SK-N-SH (cell line): Measurements from ENCODE around the gene HRH3. TPM values are rescaled to one million over a fixed set of nuclear protein-coding genes. Genes with fewer than 3 reads are reported as not detected.

Experiments used
- CTCF ChIA-PET: fragments of 300-600, 350-600 bp; formaldehyde crosslinking; extraction: SDS; loops from one replicate; lab custom pipeline; 2021; lab: Yijun Ruan, JAX
- POLR2A ChIA-PET: fragments of 350-600 bp; sonication (Branson Sonifier 250); formaldehyde crosslinking; extraction: SDS; loops from one replicate; lab custom pipeline; 2020; ENCODE audit warnings: antibody characterized with exemption, inconsistent platforms; lab: Yijun Ruan, JAX
- DNase-seq: peaks from one replicate; pipeline ENCODE4 v3.0.0; 2012
- H2AFZ ChIP-seq: fragments of 200-600 bp; sonication (generic); 2 replicates; pipeline ENCODE4 v1.8.1; 2016; ENCODE audit warnings: antibody characterized with exemption, mild to moderate bottlenecking, low read depth
- H3F3A ChIP-seq: fragments of 200-600 bp; sonication (generic); replicated peaks from 2 replicates; pipeline ENCODE3; 2016; ENCODE audit warnings: antibody characterized with exemption, mild to moderate bottlenecking; ENCODE audit not compliant: insufficient read depth
- H3K27ac ChIP-seq, 2 experiments: fragments of 200-500 bp in 1 of 2; fragments of 200-600 bp in 1 of 2; sonication (Bioruptor generic) in 1 of 2; sonication (generic), shearing (Covaris generic) in 1 of 2; 2 replicates each; pipeline versions ENCODE4 v1.5.1 to v1.6.1; 2014 to 2016; ENCODE audit warnings: low read depth in 2 of 2, inconsistent platforms in 1 of 2, low read length in 1 of 2, mild to moderate bottlenecking in 1 of 2, mixed read lengths in 1 of 2
- H3K27me3 ChIP-seq: fragments of 200-600 bp; sonication (generic), shearing (Covaris generic); 2 replicates; pipeline ENCODE4 v1.6.1; 2016; ENCODE audit warnings: mixed run types; ENCODE audit not compliant: insufficient read depth
- H3K36me3 ChIP-seq, 2 experiments: fragments of 200-500 bp in 1 of 2; fragments of 200-600 bp in 1 of 2; sonication (Bioruptor generic) in 1 of 2; sonication (generic) in 1 of 2; replicated peaks in 1 of 2; 2 replicates each; pipeline versions ENCODE3 to v1.5.1; 2014 to 2016; ENCODE audit warnings: low read length in 1 of 2, mild to moderate bottlenecking in 1 of 2; ENCODE audit not compliant: insufficient read depth in 2 of 2, control insufficient read depth in 1 of 2
- H3K4me1 ChIP-seq, 2 experiments: fragments of 200-500 bp in 1 of 2; fragments of 200-600 bp in 1 of 2; sonication (Bioruptor generic) in 1 of 2; sonication (generic), shearing (Covaris generic) in 1 of 2; 2 replicates each; pipeline versions ENCODE4 v1.5.1 to v1.6.1; 2014 to 2016; ENCODE audit warnings: low read depth in 1 of 2, low read length in 1 of 2, mixed run types in 1 of 2; ENCODE audit not compliant: insufficient read depth in 2 of 2, control insufficient read depth in 1 of 2
- H3K4me2 ChIP-seq: fragments of 200-600 bp; sonication (generic), shearing (Covaris generic); 2 replicates; pipeline ENCODE4 v1.6.1; 2017; ENCODE audit warnings: mixed run types
- H3K4me3 ChIP-seq, 2 experiments: fragments of 200-500 bp in 1 of 2; fragments of 200-600 bp in 1 of 2; sonication (Bioruptor generic) in 1 of 2; sonication (generic), shearing (Covaris generic) in 1 of 2; 2 replicates each; pipeline versions ENCODE4 v1.5.1 to v1.8.1; 2014 to 2016; ENCODE audit warnings: low read depth in 2 of 2, inconsistent platforms in 1 of 2, low read length in 1 of 2, mild to moderate bottlenecking in 1 of 2, mixed read lengths in 1 of 2, moderate library complexity in 1 of 2
- H3K79me2 ChIP-seq: fragments of 200-600 bp; sonication (generic); 2 replicates; pipeline ENCODE4 v1.8.1; 2017; ENCODE audit warnings: mild to moderate bottlenecking; ENCODE audit not compliant: insufficient read depth
- H3K9ac ChIP-seq: fragments of 200-600 bp; sonication (generic); 2 replicates; pipeline ENCODE4 v1.6.1; 2017; ENCODE audit warnings: mixed run types
- H3K9me2 ChIP-seq: fragments of 200-600 bp; sonication (generic); 2 replicates; pipeline ENCODE4 v1.6.1; 2017; ENCODE audit warnings: mixed run types
- H3K9me3 ChIP-seq: fragments of 200-600 bp; sonication (generic); 2 replicates; pipeline ENCODE4 v1.6.1; 2017; ENCODE audit warnings: mixed run types, mild to moderate bottlenecking, moderate library complexity
- H4K20me1 ChIP-seq: fragments of 200-600 bp; sonication (generic); 2 replicates; pipeline ENCODE4 v1.6.1; 2017; ENCODE audit warnings: mild to moderate bottlenecking, mixed run types; ENCODE audit not compliant: insufficient read depth
- CHD2 ChIP-seq: fragments of 150-350 bp; IDR thresholded peaks from 2 replicates; pipeline ENCODE4 v1.6.1; 2018; ENCODE audit warnings: low read length; ENCODE audit not compliant: partially characterized antibody
- ELF1 ChIP-seq: IDR thresholded peaks from 2 replicates; pipeline ENCODE4 v1.4.0; 2012
- EP300 ChIP-seq, 2 experiments: IDR thresholded peaks; 2 replicates each; pipeline versions ENCODE4 v1.4.0 to v1.6.1; 2012; ENCODE audit warnings: borderline replicate concordance in 1 of 2, low read depth in 1 of 2, low read length in 1 of 2
- FOXJ3 ChIP-seq: sonication (generic); formaldehyde crosslinking; IDR thresholded peaks from 2 replicates; pipeline ENCODE4 v1.5.1; 2020; ENCODE audit warnings: mild to moderate bottlenecking, missing genetic modification reagents
- GATA2 ChIP-seq: sonication (generic); formaldehyde crosslinking; IDR thresholded peaks from 2 replicates; pipeline ENCODE4 v1.5.0; 2020; ENCODE audit warnings: mild to moderate bottlenecking, missing genetic modification reagents
- MEF2A ChIP-seq: IDR thresholded peaks from 2 replicates; pipeline ENCODE4 v1.4.0; 2012; ENCODE audit warnings: low read depth, borderline replicate concordance
- MXI1 ChIP-seq: IDR thresholded peaks from 2 replicates; pipeline ENCODE4 v1.6.1; 2012; ENCODE audit warnings: mild to moderate bottlenecking, low read depth, low read length, improper control_type of control experiment
- NRF1 ChIP-seq: IDR thresholded peaks from 2 replicates; pipeline ENCODE4 v1.6.1; 2012; ENCODE audit warnings: low read depth, mild to moderate bottlenecking, low read length
- RCOR1 ChIP-seq: fragments of 150-350 bp; IDR thresholded peaks from 2 replicates; pipeline ENCODE4 v1.6.1; 2017; ENCODE audit warnings: antibody characterized with exemption, low read length
- RFX5 ChIP-seq: IDR thresholded peaks from 2 replicates; pipeline ENCODE4 v1.6.1; 2012; ENCODE audit warnings: mild to moderate bottlenecking, improper control_type of control experiment, low read length
- SMC3 ChIP-seq: IDR thresholded peaks from 2 replicates; pipeline ENCODE4 v1.6.1; 2012; ENCODE audit warnings: low read depth, low read length, improper control_type of control experiment
- YY1 ChIP-seq: IDR thresholded peaks from 2 replicates; pipeline ENCODE4 v1.4.0; 2012; ENCODE audit warnings: low read depth, mild to moderate bottlenecking
- WGBS: methylation state at CpG from one replicate; pipeline ENCODE4 v1.1.6; 2017; ENCODE audit warnings: low lambda C conversion rate; 5-methylcytosine and 5-hydroxymethylcytosine counted together
- polyA plus RNA-seq, 3 experiments: library from polyadenylated mRNA; depleted of rRNA; stranded (reverse); fragments of >200 nt; gene quantifications; 2 replicates each; pipeline ENCODE4 v1.2.3, GENCODE V29; 2012
- TF ChIP-seq, protein P1 (sequence below): IDR thresholded peaks from 2 replicates; pipeline ENCODE4 v1.6.1; 2012; ENCODE audit warnings: mild to moderate bottlenecking, low read depth, low read length, moderate library complexity
- TF ChIP-seq, protein P2 (sequence below): fragments of 150-350 bp; IDR thresholded peaks from 2 replicates; pipeline ENCODE4 v1.6.1; 2016; ENCODE audit warnings: mild to moderate bottlenecking, low read depth, low read length
- TF ChIP-seq, protein P3 (sequence below): IDR thresholded peaks from 2 replicates; pipeline ENCODE4 v1.4.0; 2012; ENCODE audit warnings: low read depth, borderline replicate concordance
- TF ChIP-seq, protein P4 (sequence below): IDR thresholded peaks from 2 replicates; pipeline ENCODE4 v1.4.0; 2012; ENCODE audit warnings: low read depth

Gene HRH3
- polyA plus RNA-seq, 1 of the 3 experiments (the other 2 are of a cell fraction): 0.02 TPM

DNA sequence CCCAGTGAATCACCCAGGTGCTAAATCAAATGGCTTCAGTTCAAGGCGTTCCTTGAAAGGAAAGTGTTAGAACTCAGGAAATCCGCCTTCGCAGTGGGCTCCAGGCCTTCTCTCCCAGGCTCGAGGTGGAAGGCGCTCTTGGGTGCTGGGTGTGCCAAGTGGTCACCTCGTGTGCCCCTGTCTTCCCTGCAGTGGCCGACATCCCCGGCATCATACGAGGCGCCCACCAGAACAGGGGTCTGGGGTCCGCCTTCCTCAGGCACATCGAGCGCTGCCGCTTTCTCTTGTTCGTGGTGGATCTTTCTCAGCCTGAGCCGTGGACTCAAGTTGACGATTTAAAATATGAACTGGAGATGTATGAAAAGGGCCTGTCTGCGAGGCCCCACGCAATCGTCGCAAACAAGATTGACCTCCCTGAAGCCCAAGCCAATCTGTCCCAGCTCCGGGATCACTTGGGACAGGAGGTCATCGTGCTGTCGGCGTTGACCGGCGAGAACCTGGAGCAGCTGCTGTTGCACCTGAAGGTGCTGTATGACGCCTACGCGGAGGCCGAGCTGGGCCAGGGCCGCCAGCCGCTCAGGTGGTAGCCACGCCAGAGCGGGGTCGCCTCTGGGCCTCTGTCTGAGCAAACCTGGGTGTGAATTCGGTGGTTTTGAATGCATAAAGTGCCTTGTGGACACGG, 19.4 kb downstream of the HRH3 start (continued):
- TF ChIP-seq, protein P1, sequence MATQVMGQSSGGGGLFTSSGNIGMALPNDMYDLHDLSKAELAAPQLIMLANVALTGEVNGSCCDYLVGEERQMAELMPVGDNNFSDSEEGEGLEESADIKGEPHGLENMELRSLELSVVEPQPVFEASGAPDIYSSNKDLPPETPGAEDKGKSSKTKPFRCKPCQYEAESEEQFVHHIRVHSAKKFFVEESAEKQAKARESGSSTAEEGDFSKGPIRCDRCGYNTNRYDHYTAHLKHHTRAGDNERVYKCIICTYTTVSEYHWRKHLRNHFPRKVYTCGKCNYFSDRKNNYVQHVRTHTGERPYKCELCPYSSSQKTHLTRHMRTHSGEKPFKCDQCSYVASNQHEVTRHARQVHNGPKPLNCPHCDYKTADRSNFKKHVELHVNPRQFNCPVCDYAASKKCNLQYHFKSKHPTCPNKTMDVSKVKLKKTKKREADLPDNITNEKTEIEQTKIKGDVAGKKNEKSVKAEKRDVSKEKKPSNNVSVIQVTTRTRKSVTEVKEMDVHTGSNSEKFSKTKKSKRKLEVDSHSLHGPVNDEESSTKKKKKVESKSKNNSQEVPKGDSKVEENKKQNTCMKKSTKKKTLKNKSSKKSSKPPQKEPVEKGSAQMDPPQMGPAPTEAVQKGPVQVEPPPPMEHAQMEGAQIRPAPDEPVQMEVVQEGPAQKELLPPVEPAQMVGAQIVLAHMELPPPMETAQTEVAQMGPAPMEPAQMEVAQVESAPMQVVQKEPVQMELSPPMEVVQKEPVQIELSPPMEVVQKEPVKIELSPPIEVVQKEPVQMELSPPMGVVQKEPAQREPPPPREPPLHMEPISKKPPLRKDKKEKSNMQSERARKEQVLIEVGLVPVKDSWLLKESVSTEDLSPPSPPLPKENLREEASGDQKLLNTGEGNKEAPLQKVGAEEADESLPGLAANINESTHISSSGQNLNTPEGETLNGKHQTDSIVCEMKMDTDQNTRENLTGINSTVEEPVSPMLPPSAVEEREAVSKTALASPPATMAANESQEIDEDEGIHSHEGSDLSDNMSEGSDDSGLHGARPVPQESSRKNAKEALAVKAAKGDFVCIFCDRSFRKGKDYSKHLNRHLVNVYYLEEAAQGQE: no peak
- TF ChIP-seq FOXJ3 (CRISPR knock-in tag): no peak
- no peak for TF ChIP-seq MEF2A
- TF ChIP-seq ELF1: no peak

DNA sequence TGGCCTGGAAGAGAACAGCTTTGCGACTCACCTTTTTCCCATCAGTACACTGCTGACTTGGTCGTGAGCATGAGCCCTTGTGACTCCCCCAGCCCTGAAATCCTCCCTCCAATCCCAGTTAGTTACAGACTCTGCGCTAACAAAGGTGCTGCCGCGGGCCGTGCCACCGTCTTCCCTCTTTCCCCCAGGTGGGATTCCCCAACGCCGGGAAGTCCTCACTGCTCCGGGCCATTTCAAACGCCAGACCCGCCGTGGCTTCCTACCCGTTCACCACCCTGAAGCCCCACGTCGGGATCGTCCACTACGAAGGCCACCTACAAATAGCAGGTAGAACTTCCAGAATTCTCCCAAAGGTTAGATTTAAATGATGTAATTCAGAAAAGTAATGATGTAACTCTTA, 21.1 kb downstream of the HRH3 start:
- DNase-seq: no peak
- no peaks in the 10 kb centered on the region for H3F3A ChIP-seq
- H3K9me2 ChIP-seq: no peaks in the 10 kb centered on the region
- no peak overlapping the region for H3K9ac ChIP-seq
- H3K4me3 ChIP-seq: no peak overlapping the region
- no peaks in the 10 kb centered on the region for H3K27me3 ChIP-seq
- no peak overlapping the region for H3K27ac ChIP-seq
- no peak overlapping the region for H3K4me2 ChIP-seq
- H3K9me3 ChIP-seq: no peaks in the 10 kb centered on the region
- H2AFZ ChIP-seq: no peak overlapping the region
- TF ChIP-seq CHD2 (no peak), GATA2 (no peak), YY1 (no peak), EP300 (IDR thresholded peaks at IDR 0.05; ENCODE audit: borderline replicate concordance in 1 of 2, low read depth in 1 of 2, low read length in 1 of 2) (no peak), SMC3 (no peak), RFX5 (no peak), NRF1 (no peak), RCOR1 (no peak), MXI1 (no peak)
- TF ChIP-seq, protein P2, sequence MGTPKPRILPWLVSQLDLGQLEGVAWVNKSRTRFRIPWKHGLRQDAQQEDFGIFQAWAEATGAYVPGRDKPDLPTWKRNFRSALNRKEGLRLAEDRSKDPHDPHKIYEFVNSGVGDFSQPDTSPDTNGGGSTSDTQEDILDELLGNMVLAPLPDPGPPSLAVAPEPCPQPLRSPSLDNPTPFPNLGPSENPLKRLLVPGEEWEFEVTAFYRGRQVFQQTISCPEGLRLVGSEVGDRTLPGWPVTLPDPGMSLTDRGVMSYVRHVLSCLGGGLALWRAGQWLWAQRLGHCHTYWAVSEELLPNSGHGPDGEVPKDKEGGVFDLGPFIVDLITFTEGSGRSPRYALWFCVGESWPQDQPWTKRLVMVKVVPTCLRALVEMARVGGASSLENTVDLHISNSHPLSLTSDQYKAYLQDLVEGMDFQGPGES: no peak
- TF ChIP-seq, protein P3, sequence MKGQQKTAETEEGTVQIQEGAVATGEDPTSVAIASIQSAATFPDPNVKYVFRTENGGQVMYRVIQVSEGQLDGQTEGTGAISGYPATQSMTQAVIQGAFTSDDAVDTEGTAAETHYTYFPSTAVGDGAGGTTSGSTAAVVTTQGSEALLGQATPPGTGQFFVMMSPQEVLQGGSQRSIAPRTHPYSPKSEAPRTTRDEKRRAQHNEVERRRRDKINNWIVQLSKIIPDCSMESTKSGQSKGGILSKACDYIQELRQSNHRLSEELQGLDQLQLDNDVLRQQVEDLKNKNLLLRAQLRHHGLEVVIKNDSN: no peak
- TF ChIP-seq, protein P4, sequence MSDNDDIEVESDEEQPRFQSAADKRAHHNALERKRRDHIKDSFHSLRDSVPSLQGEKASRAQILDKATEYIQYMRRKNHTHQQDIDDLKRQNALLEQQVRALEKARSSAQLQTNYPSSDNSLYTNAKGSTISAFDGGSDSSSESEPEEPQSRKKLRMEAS: no peak
- no peaks in the 10 kb centered on the region for H4K20me1 ChIP-seq
- H3K36me3 ChIP-seq: peaks cover 22 to 57% of the 10 kb centered on the region in 2 experiments
- no peaks in the 10 kb centered on the region; a peak in 1 of 4 replicates for H3K4me1 ChIP-seq
- ChIA-PET CTCF (interaction anchor here (0.9 to 1.8 kb wide), 3 partner anchors 12 to 188 kb away, joined by 3 to 5 read pairs (median 3); no protein-coding TSS in a partner anchor), POLR2A (no interaction called here)
- no peaks in the 10 kb centered on the region for H3K79me2 ChIP-seq
- WGBS: over 99% methylated on average over 11 of the region's 18 CpGs
